Mesendoderm (in vitro differentiated cells): ENCODE measurements around the gene MAST4.

ENCODE experiments used
- DNase-seq: peaks from one replicate; pipeline ENCODE4 v3.0.0; 2013
- H2AK5ac ChIP-seq: 2 replicates; pipeline ENCODE4 v1.6.1; 2013; ENCODE audit warnings: low read length, inconsistent platforms
- H2BK120ac ChIP-seq: 2 replicates; pipeline ENCODE4 v1.6.1; 2013; ENCODE audit warnings: low read depth, mild to moderate bottlenecking, low read length, moderate library complexity, mixed read lengths
- H2BK15ac ChIP-seq: replicated peaks from 2 replicates; pipeline ENCODE4 v1.6.1; 2013; ENCODE audit warnings: low read depth, mild to moderate bottlenecking, moderate library complexity
- H2BK5ac ChIP-seq: 2 replicates; pipeline ENCODE4 v1.6.1; 2013; ENCODE audit warnings: low read length, inconsistent platforms
- H3K18ac ChIP-seq: 2 replicates; pipeline ENCODE4 v1.6.1; 2013; ENCODE audit warnings: mild to moderate bottlenecking, low read length, mixed read lengths
- H3K23ac ChIP-seq: one replicate; pipeline ENCODE4 v1.6.1; 2013; ENCODE audit warnings: low read length
- H3K27ac ChIP-seq: 2 replicates; pipeline ENCODE4 v1.5.1; 2013; ENCODE audit warnings: low read depth, mild to moderate bottlenecking, inconsistent platforms, low read length, moderate library complexity
- H3K27me3 ChIP-seq: 2 replicates; pipeline ENCODE4 v1.6.1; 2013; ENCODE audit warnings: low read length, control low read depth, mild to moderate bottlenecking, inconsistent platforms; ENCODE audit not compliant: insufficient read depth, poor library complexity
- H3K36me3 ChIP-seq: 2 replicates; pipeline ENCODE4 v1.6.1; 2013; ENCODE audit warnings: low read length, inconsistent platforms; ENCODE audit not compliant: control insufficient read depth, insufficient read depth
- H3K4ac ChIP-seq: one replicate; pipeline ENCODE4 v1.6.1; 2013; ENCODE audit warnings: low read depth, mild to moderate bottlenecking, low read length, moderate library complexity
- H3K4me1 ChIP-seq: 2 replicates; pipeline ENCODE4 v1.6.1; 2013; ENCODE audit warnings: low read depth, low read length, inconsistent platforms; ENCODE audit not compliant: control insufficient read depth
- H3K4me2 ChIP-seq: 2 replicates; pipeline ENCODE4 v1.6.1; 2013; ENCODE audit warnings: low read length
- H3K4me3 ChIP-seq: 2 replicates; pipeline ENCODE4 v1.5.1; 2013; ENCODE audit warnings: mild to moderate bottlenecking, low read length
- H3K56ac ChIP-seq: one replicate; pipeline ENCODE4 v1.6.1; 2013; ENCODE audit warnings: low read length
- H3K79me1 ChIP-seq: 2 replicates; pipeline ENCODE4 v1.6.1; 2013; ENCODE audit warnings: low read length, inconsistent platforms
- H3K79me2 ChIP-seq: 2 replicates; pipeline ENCODE4 v1.6.1; 2013; ENCODE audit warnings: mild to moderate bottlenecking, low read length; ENCODE audit not compliant: control insufficient read depth, insufficient read depth
- H3K9ac ChIP-seq: 2 replicates; pipeline ENCODE4 v1.6.1; 2013; ENCODE audit warnings: low read length, inconsistent platforms
- H4K5ac ChIP-seq: one replicate; pipeline ENCODE4 v1.6.1; 2013; ENCODE audit warnings: low read length
- H4K8ac ChIP-seq: one replicate; pipeline ENCODE4 v1.6.1; 2013; ENCODE audit warnings: low read depth, mild to moderate bottlenecking, control low read depth, low read length, moderate library complexity
- WGBS: extraction: QIAGEN DNeasy Blood & Tissue Kit; methylation state at CpG from one replicate; pipeline ENCODE4 v1.1.7; 2013; ENCODE audit warnings: low lambda C conversion rate, missing lambda C conversion rate; ENCODE audit not compliant: insufficient coverage; ENCODE audit errors: extremely low coverage; 5-methylcytosine and 5-hydroxymethylcytosine counted together

MAST4 gene

DNA sequence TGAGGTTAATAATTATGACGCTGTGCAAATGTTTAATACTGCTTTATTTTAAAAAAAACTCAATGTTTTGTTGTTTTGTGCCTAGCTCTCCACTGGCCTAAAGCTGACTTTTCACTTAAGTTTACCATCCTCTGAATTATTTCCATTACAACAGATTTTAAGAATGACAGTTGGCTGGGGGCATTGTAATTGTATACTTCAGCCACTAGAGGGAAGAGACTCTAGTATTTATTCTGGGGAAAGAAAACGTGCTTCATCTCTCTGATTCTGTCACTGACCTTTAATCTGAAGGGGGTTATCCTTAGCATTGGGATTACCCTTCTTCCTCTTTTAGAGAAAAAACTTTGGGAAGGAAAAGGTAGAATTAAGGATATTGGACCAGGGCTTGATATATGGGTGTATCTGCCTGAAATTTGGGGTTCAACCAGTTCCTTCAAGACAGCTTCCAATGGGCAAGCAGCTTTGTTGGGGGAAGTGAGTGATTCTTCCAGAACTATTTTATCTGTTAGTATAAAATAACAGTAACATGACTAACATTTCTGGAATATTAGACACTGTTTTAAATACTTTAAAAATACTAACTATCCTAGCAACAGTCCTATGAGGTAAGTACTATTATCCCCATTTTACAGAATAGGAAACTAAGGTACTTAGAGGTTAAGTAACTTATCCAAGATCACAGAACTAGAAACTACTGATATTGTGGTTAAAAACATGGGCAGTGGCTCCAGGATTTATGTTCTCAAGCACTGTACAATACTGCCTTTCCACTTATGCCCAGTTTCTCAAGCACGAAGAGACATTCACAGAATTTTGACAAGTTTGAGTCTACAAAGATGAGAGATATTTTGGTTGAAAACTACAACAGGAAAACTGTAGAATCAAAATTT, 392.0 kb downstream of the MAST4 start:
- H3K4ac ChIP-seq, result no peak overlapping the region
- H3K79me2 ChIP-seq, result no peaks in the 10 kb centered on the region
- no peak overlapping the region for H3K56ac ChIP-seq
- no peak overlapping the region for H3K4me2 ChIP-seq
- H3K79me1 ChIP-seq, result no peaks in the 10 kb centered on the region
- no peak overlapping the region for H2BK5ac ChIP-seq
- no peaks in the 10 kb centered on the region for H3K27me3 ChIP-seq
- H2BK120ac ChIP-seq, result no peak overlapping the region
- H4K8ac ChIP-seq, result no peak overlapping the region
- H3K18ac ChIP-seq, result no peak overlapping the region
- H2BK15ac ChIP-seq, result no peak overlapping the region
- H3K27ac ChIP-seq, result no peak overlapping the region
- no CpG with 5 or more reads among the region's 3 CpGs for WGBS
- no peak overlapping the region for H3K23ac ChIP-seq
- H2AK5ac ChIP-seq, result no peak overlapping the region
- H3K4me3 ChIP-seq, result no peak overlapping the region
- H3K4me1 ChIP-seq, result no peaks in the 10 kb centered on the region
- H3K36me3 ChIP-seq, result no peaks in the 10 kb centered on the region
- no peak overlapping the region for H4K5ac ChIP-seq
- H3K9ac ChIP-seq, result no peak overlapping the region
- peak; percentile 63 for DNase-seq

DNA sequence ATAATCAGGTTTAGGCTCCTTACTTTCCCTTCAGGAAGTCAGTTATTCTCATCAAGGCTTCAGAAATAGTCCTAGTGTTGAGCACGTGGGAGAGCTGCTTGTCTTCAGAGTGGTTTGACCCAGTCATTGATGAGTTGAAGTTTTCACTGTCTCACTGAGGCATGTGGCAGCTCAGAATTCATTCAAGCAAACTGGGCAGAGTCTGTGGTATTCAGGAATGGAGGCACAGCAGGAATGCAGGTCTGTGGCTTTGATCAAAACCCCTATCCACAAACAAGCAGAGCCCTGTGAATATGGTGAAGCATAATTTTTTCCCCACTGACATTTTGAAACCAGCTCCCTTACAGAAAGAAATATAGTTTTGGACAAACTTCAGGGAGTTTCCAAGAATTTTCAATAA, 393.1 kb downstream of the MAST4 start:
- Histone ChIP-seq H4K5ac (no peak overlapping the region), H3K79me2 (no peaks in the 10 kb centered on the region), H4K8ac (no peak overlapping the region), H3K23ac (no peak overlapping the region), H3K9ac (no peak overlapping the region), H3K56ac (no peak overlapping the region), H3K36me3 (no peaks in the 10 kb centered on the region), H2BK120ac (no peak overlapping the region), H3K4ac (no peak overlapping the region), H3K4me3 (no peak overlapping the region), H3K4me1 (no peaks in the 10 kb centered on the region), H3K4me2 (no peak overlapping the region), H2BK5ac (no peak overlapping the region), H2BK15ac (no peak overlapping the region), H3K79me1 (no peaks in the 10 kb centered on the region), H2AK5ac (no peak overlapping the region), H3K18ac (no peak overlapping the region), H3K27ac (no peak overlapping the region), H3K27me3 (no peaks in the 10 kb centered on the region)
- DNase-seq, result peak; percentile 74
- WGBS, result no CpG with 5 or more reads among the region's 1 CpG

GRCh38 chr5:66989781-66990180, 393.6 kb downstream of the MAST4 start:
- H3K36me3 ChIP-seq, result no peaks in the 10 kb centered on the region
- H2BK15ac ChIP-seq, result no peak overlapping the region
- H3K4me3 ChIP-seq, result no peak overlapping the region
- no peak overlapping the region for H3K18ac ChIP-seq
- no peak overlapping the region for H2BK5ac ChIP-seq
- no peaks in the 10 kb centered on the region for H3K79me1 ChIP-seq
- H3K27ac ChIP-seq, result no peak overlapping the region
- no peak overlapping the region for H3K4me2 ChIP-seq
- H3K23ac ChIP-seq, result no peak overlapping the region
- no peaks in the 10 kb centered on the region for H3K4me1 ChIP-seq
- no peak overlapping the region for H3K4ac ChIP-seq
- H4K8ac ChIP-seq, result no peak overlapping the region
- H3K56ac ChIP-seq, result no peak overlapping the region
- H3K9ac ChIP-seq, result no peak overlapping the region
- H2AK5ac ChIP-seq, result no peak overlapping the region
- no peaks in the 10 kb centered on the region for H3K79me2 ChIP-seq
- DNase-seq, result no peak
- H3K27me3 ChIP-seq, result no peaks in the 10 kb centered on the region
- H4K5ac ChIP-seq, result no peak overlapping the region
- H2BK120ac ChIP-seq, result no peak overlapping the region
- WGBS, result 100% methylated on average over 1 of the region's 2 CpGs

DNA sequence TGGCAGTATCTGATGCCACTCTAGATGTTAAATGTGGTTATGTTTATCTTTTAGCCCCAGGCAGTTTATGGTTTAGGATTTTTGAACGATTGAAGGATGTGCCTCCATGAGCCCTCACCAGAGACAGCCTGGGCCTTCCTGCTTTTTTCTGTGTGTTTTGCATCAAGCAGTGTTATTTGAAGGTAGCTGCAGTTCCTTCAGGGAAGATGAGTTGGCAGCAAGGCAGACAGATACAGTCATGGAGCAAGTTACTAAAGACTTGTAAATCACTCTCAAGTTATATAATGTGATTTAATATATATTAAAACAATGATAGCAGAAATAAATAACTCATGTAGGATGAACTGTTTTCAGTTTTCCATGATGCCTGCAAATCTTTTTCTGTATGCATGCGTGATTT, 395.6 kb downstream of the MAST4 start:
- Histone ChIP-seq H2BK120ac (no peak overlapping the region), H3K27me3 (no peaks in the 10 kb centered on the region), H3K9ac (no peak overlapping the region), H3K36me3 (no peaks in the 10 kb centered on the region), H3K4me3 (no peak overlapping the region), H2BK15ac (no peak overlapping the region), H3K79me1 (no peaks in the 10 kb centered on the region), H3K18ac (no peak overlapping the region), H3K27ac (no peak overlapping the region), H3K23ac (no peak overlapping the region), H3K79me2 (no peaks in the 10 kb centered on the region), H4K5ac (no peak overlapping the region), H2AK5ac (no peak overlapping the region), H3K4ac (no peak overlapping the region), H3K4me1 (no peaks in the 10 kb centered on the region), H3K4me2 (no peak overlapping the region), H4K8ac (no peak overlapping the region), H3K56ac (no peak overlapping the region), H2BK5ac (no peak overlapping the region)
- DNase-seq, result no peak
- WGBS, result no CpG with 5 or more reads among the region's 2 CpGs

DNA sequence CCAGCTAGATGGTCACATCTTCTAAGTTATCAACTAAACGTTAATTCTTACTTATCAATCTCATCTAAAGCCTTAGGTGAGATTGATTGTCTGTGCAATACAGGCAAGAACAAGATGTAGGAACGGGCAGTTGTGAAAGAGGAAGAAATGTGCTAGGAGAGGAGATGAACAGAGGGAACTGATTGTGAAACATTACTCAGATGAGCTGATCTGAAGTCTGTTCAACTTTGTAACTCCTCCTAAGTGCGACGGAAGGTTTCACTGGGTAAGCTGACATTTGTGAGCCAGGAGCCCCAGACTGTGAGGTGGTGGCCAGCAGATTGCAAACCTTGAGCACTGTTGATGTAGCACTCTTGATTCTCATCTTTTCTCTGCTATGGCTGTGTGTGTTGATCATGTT, 396.4 kb downstream of the MAST4 start:
- Histone ChIP-seq H3K56ac (no peak overlapping the region), H2BK15ac (no peak overlapping the region), H3K4ac (no peak overlapping the region), H2BK120ac (no peak overlapping the region), H3K79me2 (no peaks in the 10 kb centered on the region), H3K4me2 (no peak overlapping the region), H3K18ac (no peak overlapping the region), H4K8ac (no peak overlapping the region), H2AK5ac (no peak overlapping the region), H2BK5ac (no peak overlapping the region), H4K5ac (no peak overlapping the region), H3K4me3 (no peak overlapping the region), H3K4me1 (no peaks in the 10 kb centered on the region), H3K36me3 (no peaks in the 10 kb centered on the region), H3K9ac (no peak overlapping the region), H3K27ac (no peak overlapping the region), H3K27me3 (no peaks in the 10 kb centered on the region), H3K79me1 (no peaks in the 10 kb centered on the region), H3K23ac (no peak overlapping the region)
- no peak for DNase-seq
- no CpG with 5 or more reads among the region's 4 CpGs for WGBS

DNA sequence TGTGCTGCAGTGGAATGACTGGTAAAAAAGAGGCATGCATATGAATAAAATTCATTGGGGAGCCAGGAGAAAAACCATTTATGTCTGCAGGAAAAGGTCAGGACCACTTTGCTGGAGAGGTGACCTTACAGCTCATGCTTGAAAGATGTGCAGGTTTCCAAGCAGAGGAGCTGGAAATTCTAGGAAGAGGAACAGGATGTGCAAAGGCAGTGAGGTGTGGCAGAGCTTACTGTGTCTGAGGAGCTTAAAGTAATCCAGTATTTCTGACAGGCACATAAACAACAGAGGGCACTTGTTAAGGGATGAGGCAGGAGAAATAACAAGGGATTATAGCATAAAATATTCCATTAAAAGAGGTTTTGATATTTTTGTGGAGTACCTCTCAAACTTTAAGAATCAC, 397.3 kb downstream of the MAST4 start:
- H3K9ac ChIP-seq, result no peak overlapping the region
- H3K79me2 ChIP-seq, result no peaks in the 10 kb centered on the region
- no peak overlapping the region for H3K56ac ChIP-seq
- no peak for DNase-seq
- H2BK15ac ChIP-seq, result no peak overlapping the region
- H3K4ac ChIP-seq, result no peak overlapping the region
- H2BK5ac ChIP-seq, result no peak overlapping the region
- no peak overlapping the region for H3K4me3 ChIP-seq
- no peak overlapping the region for H4K8ac ChIP-seq
- no peak overlapping the region for H3K4me2 ChIP-seq
- no peaks in the 10 kb centered on the region for H3K4me1 ChIP-seq
- H2AK5ac ChIP-seq, result no peak overlapping the region
- no peak overlapping the region for H3K23ac ChIP-seq
- H3K36me3 ChIP-seq, result no peaks in the 10 kb centered on the region
- no peaks in the 10 kb centered on the region for H3K27me3 ChIP-seq
- no peaks in the 10 kb centered on the region for H3K79me1 ChIP-seq
- no peak overlapping the region for H4K5ac ChIP-seq
- H3K27ac ChIP-seq, result no peak overlapping the region
- H3K18ac ChIP-seq, result no peak overlapping the region
- H2BK120ac ChIP-seq, result no peak overlapping the region
